HEK293 (cell line): Measurements from ENCODE around the gene SAP30L.

ENCODE experiments used
- CTCF ChIA-PET: fragments of 350-600 bp; formaldehyde crosslinking; extraction: SDS; loops from one replicate; lab custom pipeline; 2021; ENCODE audit warnings: antibody characterized with exemption; lab: Yijun Ruan, JAX
- POLR2A ChIA-PET: fragments of 300-600 bp; formaldehyde crosslinking; extraction: SDS; loops from one replicate; lab custom pipeline; 2020; ENCODE audit warnings: antibody characterized with exemption, inconsistent platforms; lab: Yijun Ruan, JAX
- H3K27ac ChIP-seq: fragments of 200-500 bp; sonication (Bioruptor generic); 2 replicates; pipeline ENCODE4 v1.5.1; 2014; ENCODE audit warnings: low read depth, low read length, control low read depth, inconsistent platforms; ENCODE audit errors: extremely low read depth
- H3K36me3 ChIP-seq, 2 experiments: fragments of 200-500 bp in 1 of 2; sonication (Bioruptor generic) in 1 of 2; 1 replicate in 1 of 2; 2 replicates in 1 of 2; pipeline ENCODE4 v1.5.1; 2014 to 2017; ENCODE audit warnings: inconsistent platforms in 2 of 2, low read length in 2 of 2; ENCODE audit not compliant: control insufficient read depth in 2 of 2, insufficient read depth in 1 of 2
- H3K4me1 ChIP-seq: fragments of 200-500 bp; sonication (Bioruptor generic); 2 replicates; pipeline ENCODE4 v1.5.1; 2014; ENCODE audit warnings: mild to moderate bottlenecking, low read length, inconsistent platforms; ENCODE audit not compliant: control insufficient read depth, insufficient read depth
- H3K4me3 ChIP-seq: 2 replicates; pipeline ENCODE4 v1.5.1; 2011; ENCODE audit warnings: low read depth, mild to moderate bottlenecking, control low read depth, low read length, moderate library complexity
- H3K9me3 ChIP-seq: fragments of 200-500 bp; sonication (Bioruptor generic); 2 replicates; pipeline ENCODE4 v1.5.1; 2014; ENCODE audit warnings: low read depth, low read length, inconsistent platforms; ENCODE audit not compliant: control insufficient read depth, insufficient read depth
- EGR2 ChIP-seq: fragments of 450-650 bp; formaldehyde crosslinking; IDR thresholded peaks from 2 replicates; pipeline ENCODE4 v1.5.1; 2016; ENCODE audit warnings: low read depth, missing biosample characterization, missing genetic modification characterization
- IKZF3 ChIP-seq: fragments of 450-650 bp; IDR thresholded peaks from 2 replicates; pipeline ENCODE4 v1.5.0; 2018; ENCODE audit warnings: missing biosample characterization, mild to moderate bottlenecking, missing genetic modification characterization, moderate library complexity
- KLF1 ChIP-seq: fragments of 450-650 bp; formaldehyde crosslinking; IDR thresholded peaks from 2 replicates; pipeline ENCODE4 v1.5.1; 2016; ENCODE audit warnings: missing biosample characterization, missing genetic modification characterization
- OSR2 ChIP-seq: fragments of 450-650 bp; formaldehyde crosslinking; IDR thresholded peaks from 2 replicates; pipeline ENCODE4 v1.5.1; 2016; ENCODE audit warnings: missing biosample characterization, missing genetic modification characterization
- PRDM10 ChIP-seq: fragments of 450-650 bp; formaldehyde crosslinking; IDR thresholded peaks from 2 replicates; pipeline ENCODE4 v1.5.1; 2016; ENCODE audit warnings: missing biosample characterization, missing genetic modification characterization
- PRDM4 ChIP-seq: fragments of 450-650 bp; formaldehyde crosslinking; IDR thresholded peaks from 2 replicates; pipeline ENCODE4 v1.5.1; 2017; ENCODE audit warnings: missing biosample characterization, missing genetic modification characterization
- SP3 ChIP-seq: fragments of 450-650 bp; formaldehyde crosslinking; IDR thresholded peaks from 2 replicates; pipeline ENCODE4 v1.5.1; 2016; ENCODE audit warnings: missing biosample characterization, missing genetic modification characterization
- ZBTB1 ChIP-seq: fragments of 450-650 bp; formaldehyde crosslinking; IDR thresholded peaks from 2 replicates; pipeline ENCODE4 v1.5.1; 2016; ENCODE audit warnings: missing biosample characterization, missing genetic modification characterization
- ZBTB17 ChIP-seq: fragments of 450-650 bp; formaldehyde crosslinking; IDR thresholded peaks from 2 replicates; pipeline ENCODE4 v1.5.1; 2016; ENCODE audit warnings: missing biosample characterization, missing genetic modification characterization
- ZBTB8A ChIP-seq: fragments of 450-650 bp; formaldehyde crosslinking; IDR thresholded peaks from 2 replicates; pipeline ENCODE4 v1.5.1; 2016; ENCODE audit warnings: missing biosample characterization, missing genetic modification characterization
- ZFP37 ChIP-seq: fragments of 450-650 bp; formaldehyde crosslinking; IDR thresholded peaks from 2 replicates; pipeline ENCODE4 v1.5.1; 2016; ENCODE audit warnings: missing biosample characterization, missing genetic modification characterization
- ZNF10 ChIP-seq: fragments of 450-650 bp; formaldehyde crosslinking; IDR thresholded peaks from 2 replicates; pipeline ENCODE4 v1.5.1; 2017; ENCODE audit warnings: missing biosample characterization, missing genetic modification characterization
- ZNF114 ChIP-seq: fragments of 450-650 bp; formaldehyde crosslinking; IDR thresholded peaks from 2 replicates; pipeline ENCODE4 v1.5.0; 2017; ENCODE audit warnings: missing biosample characterization, missing genetic modification characterization
- ZNF16 ChIP-seq: fragments of 450-650 bp; formaldehyde crosslinking; IDR thresholded peaks from 2 replicates; pipeline ENCODE4 v1.5.1; 2016; ENCODE audit warnings: low read depth, missing biosample characterization, missing genetic modification characterization
- ZNF416 ChIP-seq: fragments of 450-650 bp; formaldehyde crosslinking; IDR thresholded peaks from 2 replicates; pipeline ENCODE4 v1.5.1; 2016; ENCODE audit warnings: missing biosample characterization, missing genetic modification characterization
- ZNF433 ChIP-seq: fragments of 450-650 bp; formaldehyde crosslinking; IDR thresholded peaks from 2 replicates; pipeline ENCODE4 v1.5.1; 2016; ENCODE audit warnings: missing biosample characterization, missing genetic modification characterization, low read depth
- ZNF544 ChIP-seq: fragments of 450-650 bp; formaldehyde crosslinking; IDR thresholded peaks from 2 replicates; pipeline ENCODE4 v1.5.0; 2017; ENCODE audit warnings: missing biosample characterization, missing genetic modification characterization
- ZNF558 ChIP-seq: fragments of 450-650 bp; formaldehyde crosslinking; IDR thresholded peaks from 2 replicates; pipeline ENCODE4 v1.5.1; 2016; ENCODE audit warnings: missing biosample characterization, missing genetic modification characterization
- ZNF704 ChIP-seq: fragments of 450-650 bp; formaldehyde crosslinking; IDR thresholded peaks from 2 replicates; pipeline ENCODE4 v1.5.1; 2016; ENCODE audit warnings: missing biosample characterization, missing genetic modification characterization
- ZNF792 ChIP-seq: fragments of 450-650 bp; formaldehyde crosslinking; IDR thresholded peaks from 2 replicates; pipeline ENCODE4 v1.5.1; 2016; ENCODE audit warnings: missing biosample characterization, missing genetic modification characterization
- ZNF843 ChIP-seq: fragments of 450-650 bp; formaldehyde crosslinking; IDR thresholded peaks from 2 replicates; pipeline ENCODE4 v1.5.1; 2016; ENCODE audit warnings: missing biosample characterization, missing genetic modification characterization
- TF ChIP-seq, protein P1 (sequence below): fragments of 450-650 bp; formaldehyde crosslinking; optimal IDR thresholded peaks from 2 replicates; pipeline ENCODE3; 2016; ENCODE audit warnings: missing biosample characterization, mild to moderate bottlenecking, missing genetic modification characterization

The SAP30L gene

GRCh38 chr5:154444556-154445421 lies 1.0 kb upstream of the SAP30L start (continued):
- TF ChIP-seq PRDM10 (tag by site-specific recombination) = peak; percentile 99
- TF ChIP-seq, all 188 proteins: peak for 12

GRCh38 chr5:154446195-154447088 lies 645 bp downstream of the SAP30L start:
- ChIA-PET CTCF (interaction anchor here (1.1 kb wide), 1 partner anchor 42 kb away, joined by 3 read pairs; no protein-coding TSS in a partner anchor), POLR2A (interaction anchor here (0.6 to 0.9 kb wide), 2 partner anchors 8 to 169 kb away, joined by 3 to 4 read pairs; no protein-coding TSS in a partner anchor)
- Histone ChIP-seq H3K9me3 (no peaks in the 10 kb centered on the region), H3K27ac (peak overlapping the region; percentile 87), H3K4me3 (peak overlapping the region; percentile 88), H3K4me1 (peaks cover 12% of the 10 kb centered on the region; the same call in 1 of the 2 replicates), H3K36me3 (peaks cover 8 to 37% of the 10 kb centered on the region in 2 experiments; a peak in 2 of 3 replicates)
- TF ChIP-seq IKZF3 (no peak; the same call in 1 of the 2 replicates), PRDM4 (tag by site-specific recombination) (0 out of 2 replicates have a peak, but pooled peaks have one; percentile 23), ZNF16 (tag by site-specific recombination) (no peak), ZNF10 (tag by site-specific recombination) (no peak), ZNF704 (tag by site-specific recombination) (no peak), ZNF792 (no peak), ZNF416 (no peak), KLF1 (no peak), ZNF114 (tag by site-specific recombination) (no peak), ZNF544 (tag by site-specific recombination) (no peak), EGR2 (tag by site-specific recombination) (peak; percentile 40), ZNF843 (0 out of 2 replicates have a peak, but pooled peaks have one; percentile 22), ZBTB1 (tag by site-specific recombination) (no peak), SP3 (tag by site-specific recombination) (peak; percentile 45), ZBTB8A (tag by site-specific recombination) (peak; percentile 26; the same call in 1 of the 2 replicates), ZFP37 (tag by site-specific recombination) (peak; percentile 19; the same call in 1 of the 2 replicates), OSR2 (no peak), ZBTB17 (peak; percentile 83), ZNF433 (tag by site-specific recombination) (no peak), ZNF558 (tag by site-specific recombination) (no peak)
- TF ChIP-seq, protein P1, sequence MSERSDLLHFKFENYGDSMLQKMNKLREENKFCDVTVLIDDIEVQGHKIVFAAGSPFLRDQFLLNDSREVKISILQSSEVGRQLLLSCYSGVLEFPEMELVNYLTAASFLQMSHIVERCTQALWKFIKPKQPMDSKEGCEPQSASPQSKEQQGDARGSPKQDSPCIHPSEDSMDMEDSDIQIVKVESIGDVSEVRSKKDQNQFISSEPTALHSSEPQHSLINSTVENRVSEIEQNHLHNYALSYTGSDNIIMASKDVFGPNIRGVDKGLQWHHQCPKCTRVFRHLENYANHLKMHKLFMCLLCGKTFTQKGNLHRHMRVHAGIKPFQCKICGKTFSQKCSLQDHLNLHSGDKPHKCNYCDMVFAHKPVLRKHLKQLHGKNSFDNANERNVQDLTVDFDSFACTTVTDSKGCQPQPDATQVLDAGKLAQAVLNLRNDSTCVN (tag by site-specific recombination) = peak; percentile 49
